Testis (tissue), 2 donors: ENCODE results near the gene HRH1.

ENCODE experiments used
- CTCF ChIP-seq, 3 experiments: fragments of 450-650 bp in 2 of 3; fragments of 200-600 bp in 1 of 3; sonication (generic) in 1 of 3; IDR thresholded peaks; one replicate each; pipeline ENCODE4 v1.5.1; 2016 to 2019; ENCODE audit warnings: antibody characterized with exemption in 3 of 3, mild to moderate bottlenecking in 2 of 3, moderate library complexity in 1 of 3
- POLR2A ChIP-seq: fragments of 450-650 bp; IDR thresholded peaks from one replicate; pipeline ENCODE4 v1.6.1; 2017; ENCODE audit warnings: antibody characterized with exemption, mild to moderate bottlenecking, moderate library complexity

GRCh38 chr3:11155341-11156025 lies 1.2 kb downstream of the HRH1 start:
- TF ChIP-seq POLR2A = no peak
- TF ChIP-seq CTCF (IDR thresholded peaks at IDR 0.05) = peak in 2 of 3 experiments; percentile 51 to 63
